ENCODE data around the gene SMARCA1. TPM values are rescaled to one million over a fixed set of nuclear protein-coding genes. Genes with fewer than 3 reads are reported as not detected.

SMARCA1 gene
- total RNA-seq, 1 experiment from 2014 or later, result 35.6 TPM

DNA sequence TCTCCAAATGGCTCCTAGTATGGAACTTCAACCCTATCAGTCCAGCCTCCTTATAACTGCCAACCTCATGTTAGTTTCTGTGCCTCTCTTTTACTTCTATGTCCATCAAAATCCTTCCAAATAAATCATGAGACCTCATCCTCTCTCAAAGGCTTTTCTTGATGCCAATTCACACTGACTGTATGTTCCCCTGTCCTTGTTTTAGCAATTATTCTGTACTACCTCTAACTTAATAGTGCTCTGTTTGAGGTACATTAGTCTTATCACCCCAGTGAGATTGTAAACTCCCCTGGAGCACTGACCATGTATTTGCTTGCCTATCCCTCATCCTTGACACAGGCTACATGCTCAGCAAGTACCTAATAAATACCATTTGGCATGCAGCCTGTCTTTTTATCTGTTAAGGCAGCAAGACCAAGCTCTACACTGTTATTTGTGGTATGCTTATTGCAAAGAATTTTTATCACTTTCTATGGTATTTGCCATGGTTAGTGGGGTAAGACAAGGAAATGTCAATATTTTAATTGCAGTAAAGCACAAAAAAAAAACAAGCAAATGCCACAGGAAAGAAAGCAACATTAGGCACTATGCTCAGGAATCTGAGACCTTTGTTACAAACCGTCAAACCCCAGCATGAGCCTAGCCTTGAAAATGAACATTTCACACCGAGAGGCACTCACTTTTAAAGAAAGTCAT is 119.2 kb downstream of the SMARCA1 start:
- ATAC-seq (no peak), DNase-seq (no peak)
- no peaks in the 10 kb centered on the region for H3K9me3 ChIP-seq (ENCODE audit: low read length)
- no peaks in the 10 kb centered on the region for H3K4me1 ChIP-seq (ENCODE audit: insufficient read depth, low read length)
- H3K4me2 ChIP-seq (ENCODE audit: low read length), result no peak overlapping the region
- H3K36me3 ChIP-seq (ENCODE audit: low read depth, low read length), result no peaks in the 10 kb centered on the region
- no peaks in the 10 kb centered on the region for H3K9me2 ChIP-seq (replicated peaks; ENCODE audit: low read length)
- H3K9ac ChIP-seq (ENCODE audit: low read length), result no peak overlapping the region
- POLR2A ChIA-PET (ENCODE audit: unreplicated experiment), result no interaction called here
- H3K27me3 ChIP-seq (ENCODE audit: low read length), result no peaks in the 10 kb centered on the region
- H2AFZ ChIP-seq (ENCODE audit: low read length), result no peak overlapping the region
- no peaks in the 10 kb centered on the region for H3F3A ChIP-seq (ENCODE audit: low read length, unreplicated experiment)
- H3K27ac ChIP-seq (ENCODE audit: low read length), result no peak overlapping the region
- no peak overlapping the region for H3K4me3 ChIP-seq (ENCODE audit: low read length)
- H4K20me1 ChIP-seq (ENCODE audit: low read length), result no peaks in the 10 kb centered on the region
- CTCF ChIA-PET, result no interaction called here
- intact Hi-C loops (cut with micrococcal nuclease), result no loop called here
- TF ChIP-seq EZH2 (IDR thresholded peaks at IDR 0.05; ENCODE audit: low read length, unreplicated experiment) (no peak), EZH2phosphoT487 (IDR thresholded peaks at IDR 0.05; ENCODE audit: borderline replicate concordance, low read length) (no peak), CTCF (conservative IDR thresholded peaks at IDR 0.05; ENCODE audit: low read depth, low read length) (no peak)
- H3K79me2 ChIP-seq (ENCODE audit: low read length), result no peaks in the 10 kb centered on the region
- BruUV-seq (replicated peaks), result no TSS peak

Other genes starting within 250 kb of the SMARCA1 start
- gene OCRL, start 16.8 kb upstream of the SMARCA1 start, total RNA-seq (2014; rRNA removed), result 18.7 and 19.4 TPM in 2 replicates
- 8.5 and 11.6 TPM in 2 replicates for gene APLN, start 131.5 kb upstream of the SMARCA1 start, total RNA-seq (2014; rRNA removed)
- not detected in 2 replicates for gene XPNPEP2, start 215.5 kb upstream of the SMARCA1 start, total RNA-seq (2014; rRNA removed)